Stimulated activated naive CD8-positive, alpha-beta T cell treated with anti-CD3 and anti-CD28 coated beads, Interleukin-15, Interleukin-2, amounts not matched to agents 100 U/mL and 50 U/mL, for 24 hours (primary cell): Measurements from ENCODE around the gene GPR61.
A peak's percentile ranks its signal among the peaks of the same experiment; 100 is the strongest.

Experiments used
- ATAC-seq: fragments of 150-1000 bp; cut with Tn5 transposase; one replicate; pipeline ENCODE4 v1.10.0; 2021
- DNase-seq: peaks from one replicate; pipeline ENCODE4 v3.0.0; 2021

GPR61 gene

GRCh38 chr1:109539676-109540075 is at the start of gene GPR61:
GPR61 (plus strand) TSS chr1:109539872; CDS start chr1:109543023, 3,151 bp downstream.
- ATAC-seq (no peak), DNase-seq (no peak)

- ATAC-seq: peak; percentile 34
Observed at GRCh38 chr1:109490029-109490933, 49.4 kb upstream of the GPR61 start.

GRCh38 chr1:109490934-109491302 is 48.8 kb upstream of the GPR61 start:
- DNase-seq (no peak), ATAC-seq (no peak)

More at GRCh38 chr1:109490029-109490933, 49.4 kb upstream of the GPR61 start:
- peak; percentile 76 for DNase-seq

- DNase-seq: no peak
- ATAC-seq: no peak
Observed at GRCh38 chr1:109491372-109491771, 48.3 kb upstream of the GPR61 start.

GRCh38 chr1:109492779-109493178 is 46.9 kb upstream of the GPR61 start:
- no peak for ATAC-seq
- no peak for DNase-seq

GRCh38 chr1:109493227-109493626 is 46.4 kb upstream of the GPR61 start:
- ATAC-seq: no peak
- no peak for DNase-seq

GRCh38 chr1:109493805-109494539 is 45.7 kb upstream of the GPR61 start, which contains the start of gene CYB561D1:
CYB561D1 (plus strand) TSS chr1:109494094; CDS start chr1:109494140, 46 bp downstream.
- peak; percentile 91 for ATAC-seq
- DNase-seq: peak; percentile 94

GRCh38 chr1:109495738-109496137 is 43.9 kb upstream of the GPR61 start:
- DNase-seq (no peak), ATAC-seq (no peak)

GRCh38 chr1:109497449-109498160 is 42.1 kb upstream of the GPR61 start:
- DNase-seq (no peak), ATAC-seq (no peak)

GRCh38 chr1:109498161-109498801 is 41.4 kb upstream of the GPR61 start:
- DNase-seq: peak; percentile 55
- ATAC-seq: no peak

GRCh38 chr1:109499081-109499480 is 40.6 kb upstream of the GPR61 start:
- DNase-seq: no peak
- no peak for ATAC-seq

- ATAC-seq: peak; percentile 42
Observed at GRCh38 chr1:109499661-109500536, 39.8 kb upstream of the GPR61 start.

GRCh38 chr1:109500941-109501381 is 38.7 kb upstream of the GPR61 start:
- no peak for ATAC-seq
- no peak for DNase-seq

More at GRCh38 chr1:109499661-109500536, 39.8 kb upstream of the GPR61 start:
- DNase-seq: peak; percentile 74

GRCh38 chr1:109501644-109502363 is 37.9 kb upstream of the GPR61 start:
- ATAC-seq: no peak
- DNase-seq: no peak

- DNase-seq: no peak
- peak; percentile 45 for ATAC-seq
Observed at GRCh38 chr1:109502364-109502851, 37.3 kb upstream of the GPR61 start.

- ATAC-seq (no peak), DNase-seq (no peak)
Observed at GRCh38 chr1:109503935-109504334, 35.7 kb upstream of the GPR61 start.

GRCh38 chr1:109504974-109505373 is 34.7 kb upstream of the GPR61 start:
- DNase-seq (no peak), ATAC-seq (no peak)

GRCh38 chr1:109508001-109508872 is 31.4 kb upstream of the GPR61 start:
- no peak for ATAC-seq
- DNase-seq: no peak

- ATAC-seq: no peak
- no peak for DNase-seq
Observed at GRCh38 chr1:109508873-109509175, 30.8 kb upstream of the GPR61 start.
